PFSK-1 (cell line): ENCODE measurements around the gene KRTAP4-4.

Experiments used
- POLR2AphosphoS5 ChIP-seq: IDR thresholded peaks from 2 replicates; pipeline ENCODE4 v1.6.1; 2012; ENCODE audit warnings: low read depth, mild to moderate bottlenecking, control low read depth, low read length, moderate library complexity
- TF ChIP-seq, protein P1 (sequence below), 2 experiments: IDR thresholded peaks; 2 replicates each; pipeline versions ENCODE4 v1.6.1 to v1.8.0; 2011 to 2012; ENCODE audit warnings: low read depth in 2 of 2, low read length in 2 of 2, control low read depth in 1 of 2, inconsistent platforms in 1 of 2, mild to moderate bottlenecking in 1 of 2, moderate library complexity in 1 of 2; ENCODE audit not compliant: insufficient read depth in 1 of 2

DNA sequence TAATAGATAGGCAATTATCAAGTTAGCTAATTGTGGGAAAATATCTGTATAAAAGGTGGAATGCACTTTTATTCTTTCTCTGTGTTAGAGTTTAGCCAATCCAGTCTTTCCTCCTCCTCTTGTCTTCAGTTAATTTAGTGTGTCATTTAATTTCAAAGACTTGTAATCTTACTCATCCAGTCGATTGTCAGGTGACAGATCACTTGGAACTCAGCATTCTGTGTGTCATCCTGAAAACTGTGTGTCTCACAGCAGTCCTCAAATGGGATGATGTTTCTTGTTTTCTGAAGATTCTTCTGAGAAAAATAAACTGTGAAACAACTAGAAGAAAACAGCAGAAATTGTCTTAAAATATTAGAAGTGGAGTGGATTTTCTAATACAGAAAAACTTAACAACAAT is 24.5 kb upstream of the KRTAP4-4 start:
- TF ChIP-seq POLR2AphosphoS5, result no peak
- TF ChIP-seq, protein P1, sequence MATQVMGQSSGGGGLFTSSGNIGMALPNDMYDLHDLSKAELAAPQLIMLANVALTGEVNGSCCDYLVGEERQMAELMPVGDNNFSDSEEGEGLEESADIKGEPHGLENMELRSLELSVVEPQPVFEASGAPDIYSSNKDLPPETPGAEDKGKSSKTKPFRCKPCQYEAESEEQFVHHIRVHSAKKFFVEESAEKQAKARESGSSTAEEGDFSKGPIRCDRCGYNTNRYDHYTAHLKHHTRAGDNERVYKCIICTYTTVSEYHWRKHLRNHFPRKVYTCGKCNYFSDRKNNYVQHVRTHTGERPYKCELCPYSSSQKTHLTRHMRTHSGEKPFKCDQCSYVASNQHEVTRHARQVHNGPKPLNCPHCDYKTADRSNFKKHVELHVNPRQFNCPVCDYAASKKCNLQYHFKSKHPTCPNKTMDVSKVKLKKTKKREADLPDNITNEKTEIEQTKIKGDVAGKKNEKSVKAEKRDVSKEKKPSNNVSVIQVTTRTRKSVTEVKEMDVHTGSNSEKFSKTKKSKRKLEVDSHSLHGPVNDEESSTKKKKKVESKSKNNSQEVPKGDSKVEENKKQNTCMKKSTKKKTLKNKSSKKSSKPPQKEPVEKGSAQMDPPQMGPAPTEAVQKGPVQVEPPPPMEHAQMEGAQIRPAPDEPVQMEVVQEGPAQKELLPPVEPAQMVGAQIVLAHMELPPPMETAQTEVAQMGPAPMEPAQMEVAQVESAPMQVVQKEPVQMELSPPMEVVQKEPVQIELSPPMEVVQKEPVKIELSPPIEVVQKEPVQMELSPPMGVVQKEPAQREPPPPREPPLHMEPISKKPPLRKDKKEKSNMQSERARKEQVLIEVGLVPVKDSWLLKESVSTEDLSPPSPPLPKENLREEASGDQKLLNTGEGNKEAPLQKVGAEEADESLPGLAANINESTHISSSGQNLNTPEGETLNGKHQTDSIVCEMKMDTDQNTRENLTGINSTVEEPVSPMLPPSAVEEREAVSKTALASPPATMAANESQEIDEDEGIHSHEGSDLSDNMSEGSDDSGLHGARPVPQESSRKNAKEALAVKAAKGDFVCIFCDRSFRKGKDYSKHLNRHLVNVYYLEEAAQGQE (IDR thresholded peaks at IDR 0.05; ENCODE audit: insufficient read depth in 1 of 2, low read depth in 2 of 2, low read length in 2 of 2), result no peak
